ACHN (cell line): ENCODE measurements around the gene L3HYPDH.

Source experiments
- DNase-seq: peaks from one replicate; pipeline ENCODE4 v3.0.0-alpha.2; 2015
- in situ Hi-C: cut with HindIII; loops from 2 replicates; pipeline ENCODE4 v1.10.0; 2017; ENCODE audit warnings: low sequenced_read_pairs, low pct_ligation_motif_present, low pct_unique_long_range_greater_than_20kb

Gene L3HYPDH

DNA sequence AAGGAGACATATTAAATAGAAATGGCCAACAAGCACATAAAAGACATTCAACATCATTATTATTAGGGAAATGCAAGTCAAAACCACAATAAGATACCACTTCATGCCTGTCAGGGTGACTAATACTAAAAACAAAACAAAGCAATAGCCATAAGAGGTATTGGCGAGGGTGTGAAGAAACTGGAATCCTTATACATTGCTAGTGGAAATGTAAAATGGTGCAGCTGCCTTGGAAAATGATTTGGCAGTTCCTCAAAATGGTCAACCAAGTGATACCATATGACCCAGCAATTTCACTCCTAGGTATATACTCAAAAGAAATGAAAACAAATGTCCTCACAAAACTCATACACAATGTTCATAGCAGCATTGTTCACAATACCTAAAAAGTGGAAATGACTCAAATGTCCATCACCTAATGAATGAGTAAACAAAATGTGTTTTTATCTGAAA lies 46.0 kb downstream of the L3HYPDH start:
- no peak for DNase-seq
- in situ Hi-C loops: loop anchor here (25.0 kb wide), 1 partner anchor 301 kb away; no protein-coding TSS in a partner anchor

DNA sequence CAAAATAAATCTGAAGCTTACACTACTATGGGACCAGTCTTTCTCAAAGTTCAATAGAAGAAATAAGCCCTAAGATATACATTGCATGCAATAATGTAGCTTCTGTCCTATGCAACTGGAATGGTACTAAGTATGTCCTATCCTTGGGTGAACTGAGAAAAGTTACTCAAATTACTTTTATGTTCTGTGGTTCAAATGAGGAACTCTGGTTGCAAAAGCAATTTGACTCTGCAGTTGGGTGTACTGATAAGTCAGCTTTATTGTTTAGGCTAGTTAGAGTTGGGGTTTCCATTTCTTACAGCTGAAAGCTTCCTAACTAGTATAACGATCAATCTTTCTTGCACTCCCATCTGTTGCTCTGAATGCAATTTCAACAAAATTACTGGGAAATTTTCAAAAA lies 48.2 kb downstream of the L3HYPDH start:
- no peak for DNase-seq
- in situ Hi-C loops: loop anchor here (25.0 kb wide), 1 partner anchor 299 kb away; no protein-coding TSS in a partner anchor

DNA sequence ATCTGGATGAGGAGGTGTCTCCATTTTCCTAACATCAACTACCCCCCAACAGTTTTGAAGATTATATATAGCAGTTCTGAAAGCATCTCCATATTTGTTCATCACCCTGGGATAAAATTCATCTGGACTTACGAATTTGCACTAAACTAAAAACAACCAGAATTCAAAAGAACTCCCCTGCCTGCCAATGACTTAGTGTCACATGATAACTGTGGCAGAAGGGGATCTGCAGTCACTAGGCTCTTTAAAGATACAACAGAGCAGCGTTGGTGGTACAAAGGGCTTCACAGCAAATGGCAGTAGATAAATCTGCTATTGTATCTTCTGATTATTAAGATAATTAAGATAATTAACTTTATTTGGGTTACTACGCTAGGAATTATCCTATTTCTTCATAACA lies 49.1 kb downstream of the L3HYPDH start:
- no peak for DNase-seq
- in situ Hi-C loops: loop anchor here (25.0 kb wide), 1 partner anchor 298 kb away; no protein-coding TSS in a partner anchor

DNA sequence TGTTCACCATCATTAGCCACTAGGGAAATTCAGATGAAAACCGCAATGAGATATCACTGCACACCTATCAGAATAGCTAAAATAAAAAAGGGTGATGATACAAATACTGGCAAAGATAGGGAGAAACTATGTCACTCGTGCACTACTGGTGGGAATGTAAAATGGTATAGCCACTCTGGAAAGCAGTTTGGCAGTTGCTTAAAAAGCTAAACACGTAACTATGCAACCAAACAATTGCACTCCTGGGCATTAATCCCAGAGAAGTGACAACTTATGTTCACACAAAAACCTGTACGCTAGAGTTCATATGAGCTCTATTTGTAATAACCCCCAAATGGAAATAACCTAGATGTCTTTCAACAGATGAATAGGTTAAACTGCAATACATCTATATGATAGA lies 54.4 kb downstream of the L3HYPDH start:
- no peak for DNase-seq
- in situ Hi-C loops: loop anchor here (25.0 kb wide), 1 partner anchor 292 kb away; no protein-coding TSS in a partner anchor

DNA sequence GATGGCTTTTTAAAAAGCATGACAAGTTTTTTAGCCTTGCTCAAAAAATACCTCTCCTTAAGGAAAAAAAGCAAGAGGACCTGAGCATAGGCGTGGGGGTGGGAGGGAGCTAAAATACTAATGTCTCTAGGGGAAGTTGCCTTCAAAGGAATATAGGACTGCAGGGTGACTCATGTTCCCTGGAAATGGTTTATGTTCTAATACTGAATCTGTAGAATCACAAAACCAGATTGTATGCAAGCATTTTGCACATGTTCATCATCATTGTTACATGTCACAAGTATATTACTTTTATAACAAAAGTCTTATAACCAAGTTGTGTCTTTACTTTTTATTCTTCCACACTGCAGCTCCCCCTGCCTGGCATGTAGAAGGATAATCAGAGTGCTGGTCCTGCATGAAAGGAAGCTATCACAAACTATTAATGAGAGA lies 55.6 kb downstream of the L3HYPDH start:
- no peak for DNase-seq
- in situ Hi-C loops: loop anchor here (25.0 kb wide), 1 partner anchor 291 kb away; no protein-coding TSS in a partner anchor

DNA sequence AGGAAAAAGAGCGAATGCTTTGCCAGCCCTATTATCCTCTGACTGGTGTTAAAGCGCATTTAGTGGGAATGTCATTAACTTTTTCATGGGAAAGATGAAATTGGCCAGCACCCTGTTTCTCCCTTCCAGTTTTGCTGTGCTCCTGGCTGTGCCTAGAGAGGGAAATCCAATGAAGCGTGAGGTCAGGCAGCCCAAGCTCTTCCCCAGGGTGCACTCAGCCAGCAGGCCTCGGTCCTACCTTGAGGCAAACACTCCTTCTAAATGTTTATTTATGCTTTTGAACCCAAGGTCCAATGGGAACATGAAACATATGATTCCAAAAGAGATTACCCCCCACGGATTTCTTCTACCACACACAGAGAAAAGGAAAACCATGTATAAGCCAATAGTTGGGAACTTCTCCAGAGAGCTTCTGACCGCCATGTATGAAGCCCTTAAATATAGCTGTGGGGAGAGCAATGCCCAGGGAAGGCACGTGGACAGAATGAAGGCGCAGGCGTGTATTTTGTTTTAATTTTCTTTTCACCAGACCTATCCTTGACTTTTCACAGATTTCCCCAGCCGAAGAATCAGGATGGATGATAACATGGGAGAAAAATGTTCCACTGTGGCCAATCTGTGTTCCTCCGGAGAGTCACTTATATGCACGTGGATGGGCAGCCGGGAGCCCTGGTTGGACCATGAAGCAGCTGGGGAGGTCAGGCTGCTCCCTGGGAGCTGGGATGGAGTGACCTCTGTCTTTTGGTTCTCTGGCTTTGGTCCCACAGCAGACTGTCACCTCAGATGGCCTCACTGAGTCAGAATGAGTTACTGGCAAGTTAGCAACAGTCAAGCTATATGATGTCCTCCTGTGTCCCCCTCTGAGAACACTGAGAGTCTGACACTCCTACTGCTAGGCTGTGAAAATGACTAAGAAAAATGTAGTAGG lies 56.3 kb downstream of the L3HYPDH start:
- in situ Hi-C loops: loop anchor here (25.0 kb wide), 1 partner anchor 291 kb away; no protein-coding TSS in a partner anchor
- DNase-seq: no peak

DNA sequence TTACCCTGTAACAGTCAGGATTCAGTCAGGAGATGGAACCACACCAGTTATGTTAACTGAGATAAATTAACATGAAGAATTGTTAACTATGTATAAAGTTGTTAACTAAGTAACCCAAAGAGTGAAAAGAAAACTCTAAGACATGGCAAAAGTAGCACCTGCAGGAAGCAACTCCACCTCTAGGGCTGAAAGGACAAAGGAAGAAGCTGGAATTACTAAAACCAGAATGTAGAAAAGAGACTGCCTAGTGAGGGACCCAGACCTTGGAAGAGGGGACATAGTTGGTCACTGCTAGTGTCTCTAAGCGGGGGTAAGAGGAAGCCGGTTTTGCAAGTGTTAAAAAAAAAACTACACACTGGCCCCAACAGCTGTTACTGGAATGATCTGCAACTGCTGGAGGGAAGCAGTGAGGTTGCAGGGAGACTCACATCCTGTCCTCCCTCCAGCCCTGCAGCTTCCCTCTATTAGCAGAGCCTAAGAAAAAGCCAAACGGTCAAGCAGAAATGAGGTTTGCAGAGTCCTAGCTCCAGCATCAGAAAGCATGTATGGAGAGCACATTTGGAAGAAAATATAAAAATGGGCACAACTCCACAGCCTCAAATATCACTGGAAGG lies 58.8 kb downstream of the L3HYPDH start:
- in situ Hi-C loops: loop anchor here (25.0 kb wide), 1 partner anchor 288 kb away; no protein-coding TSS in a partner anchor
- DNase-seq: no peak

DNA sequence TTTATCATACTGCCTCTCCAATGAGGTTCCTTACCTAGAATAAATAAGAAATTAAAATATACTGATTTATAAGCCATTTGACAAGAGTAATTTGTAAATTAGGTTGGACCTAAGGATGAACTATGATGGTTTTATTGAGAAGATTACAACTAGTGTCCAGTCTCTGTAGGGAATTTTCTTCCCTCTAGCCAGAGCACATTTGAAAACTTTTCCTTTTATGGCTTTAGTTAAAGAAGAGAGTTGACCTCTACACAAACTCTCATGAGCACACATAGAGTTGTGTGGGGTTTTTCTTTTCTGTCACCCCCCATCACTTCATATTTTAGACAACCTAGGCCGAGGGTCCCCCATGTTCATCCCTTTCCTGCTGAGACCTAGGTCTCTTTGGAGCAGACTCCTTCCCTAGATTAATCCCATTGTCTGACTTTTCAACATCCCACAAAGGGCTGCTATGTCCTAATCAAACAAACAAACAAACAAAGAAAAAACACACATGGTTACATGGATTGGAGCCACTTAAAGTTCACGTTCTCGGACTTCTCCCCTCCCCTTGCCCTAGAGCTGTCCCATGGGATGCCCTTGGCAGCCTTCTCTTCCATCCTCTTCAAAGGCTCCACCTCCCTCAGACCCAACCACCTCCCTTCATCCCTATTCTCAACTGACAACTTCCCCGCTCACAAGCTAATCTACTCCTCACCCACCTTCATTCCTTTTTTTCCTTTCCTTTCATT lies 59.7 kb downstream of the L3HYPDH start:
- in situ Hi-C loops: loop anchor here (25.0 kb wide), 1 partner anchor 287 kb away; no protein-coding TSS in a partner anchor
- DNase-seq: no peak
